Vagina (tissue), 2 donors: ENCODE data around the gene GLCE.

Source experiments
- POLR2A ChIP-seq, 2 donors: fragments of 450-650 bp; IDR thresholded peaks; one replicate each; pipeline ENCODE4 v1.6.1; 2017; ENCODE audit warnings: antibody characterized with exemption in 2 of 2, mild to moderate bottlenecking in 2 of 2, moderate library complexity in 2 of 2
- TF ChIP-seq, protein P1 (sequence below), 3 experiments: fragments of 450-650 bp in 2 of 3; fragments of 200-600 bp in 1 of 3; sonication (generic) in 1 of 3; IDR thresholded peaks; one replicate each; pipeline ENCODE4 v1.5.1; 2017 to 2019; ENCODE audit warnings: antibody characterized with exemption in 3 of 3, mild to moderate bottlenecking in 2 of 3, moderate library complexity in 2 of 3

GRCh38 chr15:69135499-69135898 lies 24.9 kb upstream of the GLCE start:
- no peak for TF ChIP-seq POLR2A (IDR thresholded peaks at IDR 0.05)
- TF ChIP-seq, protein P1, sequence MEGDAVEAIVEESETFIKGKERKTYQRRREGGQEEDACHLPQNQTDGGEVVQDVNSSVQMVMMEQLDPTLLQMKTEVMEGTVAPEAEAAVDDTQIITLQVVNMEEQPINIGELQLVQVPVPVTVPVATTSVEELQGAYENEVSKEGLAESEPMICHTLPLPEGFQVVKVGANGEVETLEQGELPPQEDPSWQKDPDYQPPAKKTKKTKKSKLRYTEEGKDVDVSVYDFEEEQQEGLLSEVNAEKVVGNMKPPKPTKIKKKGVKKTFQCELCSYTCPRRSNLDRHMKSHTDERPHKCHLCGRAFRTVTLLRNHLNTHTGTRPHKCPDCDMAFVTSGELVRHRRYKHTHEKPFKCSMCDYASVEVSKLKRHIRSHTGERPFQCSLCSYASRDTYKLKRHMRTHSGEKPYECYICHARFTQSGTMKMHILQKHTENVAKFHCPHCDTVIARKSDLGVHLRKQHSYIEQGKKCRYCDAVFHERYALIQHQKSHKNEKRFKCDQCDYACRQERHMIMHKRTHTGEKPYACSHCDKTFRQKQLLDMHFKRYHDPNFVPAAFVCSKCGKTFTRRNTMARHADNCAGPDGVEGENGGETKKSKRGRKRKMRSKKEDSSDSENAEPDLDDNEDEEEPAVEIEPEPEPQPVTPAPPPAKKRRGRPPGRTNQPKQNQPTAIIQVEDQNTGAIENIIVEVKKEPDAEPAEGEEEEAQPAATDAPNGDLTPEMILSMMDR (IDR thresholded peaks at IDR 0.05): no peak
